ENCODE data around the gene UQCC2.

The UQCC2 gene

GRCh38 chr6:33744001-33744848 is 32.7 kb upstream of the UQCC2 start:
- peak; percentile 62 for DNase-seq (ENCODE audit: low read depth)

- DNase-seq (ENCODE audit: low read depth) = no peak
Measured at GRCh38 chr6:33742837-33743236, 31.3 kb upstream of the UQCC2 start.

- DNase-seq (ENCODE audit: low read depth) = no peak
Measured at GRCh38 chr6:33742092-33742491, 30.6 kb upstream of the UQCC2 start.

GRCh38 chr6:33740794-33741193 is 29.3 kb upstream of the UQCC2 start:
- no peak for DNase-seq (ENCODE audit: low read depth)

- DNase-seq (ENCODE audit: low read depth) = no peak
Measured at GRCh38 chr6:33740204-33740608, 28.7 kb upstream of the UQCC2 start.

- DNase-seq (ENCODE audit: low read depth) = no peak
Measured at GRCh38 chr6:33739571-33739970, 28.1 kb upstream of the UQCC2 start.

- no peak for DNase-seq (ENCODE audit: low read depth)
Measured at GRCh38 chr6:33738879-33739278, 27.4 kb upstream of the UQCC2 start.

- DNase-seq (ENCODE audit: low read depth) = no peak
Measured at GRCh38 chr6:33738153-33738552, 26.7 kb upstream of the UQCC2 start.

GRCh38 chr6:33737267-33738026 is 25.9 kb upstream of the UQCC2 start:
- no peak for DNase-seq (ENCODE audit: low read depth)

- DNase-seq (ENCODE audit: low read depth) = no peak
Measured at GRCh38 chr6:33735216-33735615, 23.7 kb upstream of the UQCC2 start.

- no peak for DNase-seq (ENCODE audit: low read depth)
Measured at GRCh38 chr6:33733709-33734007, 22.2 kb upstream of the UQCC2 start.

- no peak for DNase-seq (ENCODE audit: low read depth)
Measured at GRCh38 chr6:33732817-33733708, 21.6 kb upstream of the UQCC2 start.

- no peak for DNase-seq (ENCODE audit: low read depth)
Measured at GRCh38 chr6:33732385-33732784, 20.9 kb upstream of the UQCC2 start.

GRCh38 chr6:33731751-33732282 is 20.3 kb upstream of the UQCC2 start:
- no peak for DNase-seq (ENCODE audit: low read depth)

- no peak for DNase-seq (ENCODE audit: low read depth)
Measured at GRCh38 chr6:33731035-33731434, 19.5 kb upstream of the UQCC2 start.

- no peak for DNase-seq (ENCODE audit: low read depth)
Measured at GRCh38 chr6:33730611-33731010, 19.1 kb upstream of the UQCC2 start.

GRCh38 chr6:33729059-33729458 is 17.6 kb upstream of the UQCC2 start:
- no peak for DNase-seq (ENCODE audit: low read depth)

GRCh38 chr6:33728438-33728837 is 16.9 kb upstream of the UQCC2 start:
- no peak for DNase-seq (ENCODE audit: low read depth)

GRCh38 chr6:33727932-33728331 is 16.4 kb upstream of the UQCC2 start:
- no peak for DNase-seq (ENCODE audit: low read depth)

- DNase-seq (ENCODE audit: low read depth) = no peak
Measured at GRCh38 chr6:33727126-33727525, 15.6 kb upstream of the UQCC2 start.

GRCh38 chr6:33726696-33727095 is 15.2 kb upstream of the UQCC2 start:
- DNase-seq (ENCODE audit: low read depth) = no peak
